H1 (cell line): Measurements from ENCODE around the gene TUBB1. TPM values are rescaled to one million over a fixed set of nuclear protein-coding genes. Genes with fewer than 3 reads are reported as not detected.

ENCODE experiments used
- CTCF ChIA-PET: fragments of 300-600 bp; sonication (Branson Sonifier 250); formaldehyde crosslinking; loops from one replicate; lab custom pipeline; 2021; ENCODE audit not compliant: partially characterized antibody; lab: Charles Lee
- POLR2A ChIA-PET: fragments of 300-600 bp; sonication (Branson Sonifier 250); formaldehyde crosslinking; loops from one replicate; lab custom pipeline; 2021; ENCODE audit warnings: inconsistent platforms; ENCODE audit not compliant: partially characterized antibody; lab: Charles Lee
- DNase-seq, 2 experiments: peaks; one replicate each; pipeline versions ENCODE4 v3.0.0 to v3.0.0-alpha.2; 2010 to 2022; ENCODE audit warnings: low spot score in 2 of 2, low read depth in 1 of 2, mixed read lengths in 1 of 2
- FAIRE-seq: peaks from 2 replicates; lab custom pipeline; 2011; peaks lifted over from hg19 to GRCh38; lab: Jason Lieb, UNC
- H2AFZ ChIP-seq: 2 replicates; pipeline ENCODE4 v1.8.1; 2012; ENCODE audit warnings: low read length, inconsistent platforms
- H2AK5ac ChIP-seq: 2 replicates; pipeline ENCODE4 v1.6.1; 2013; ENCODE audit warnings: low read depth, low read length
- H2BK120ac ChIP-seq: replicated peaks from 2 replicates; pipeline ENCODE3; 2013; ENCODE audit warnings: low read depth, low read length, inconsistent platforms
- H2BK12ac ChIP-seq: 2 replicates; pipeline ENCODE4 v1.6.1; 2013; ENCODE audit warnings: low read depth, low read length
- H2BK15ac ChIP-seq: 2 replicates; pipeline ENCODE4 v1.6.1; 2013; ENCODE audit warnings: low read length
- H2BK20ac ChIP-seq: 2 replicates; pipeline ENCODE4 v1.6.1; 2013; ENCODE audit warnings: low read length
- H2BK5ac ChIP-seq: 2 replicates; pipeline ENCODE4 v1.6.1; 2013; ENCODE audit warnings: low read depth, low read length
- H3K14ac ChIP-seq: 2 replicates; pipeline ENCODE4 v1.6.1; 2013; ENCODE audit warnings: inconsistent platforms; ENCODE audit not compliant: insufficient read length
- H3K18ac ChIP-seq: 2 replicates; pipeline ENCODE4 v1.6.1; 2013; ENCODE audit warnings: low read length; ENCODE audit errors: extremely low read depth
- H3K23ac ChIP-seq: 2 replicates; pipeline ENCODE4 v1.6.1; 2013; ENCODE audit warnings: inconsistent platforms; ENCODE audit not compliant: insufficient read length
- H3K23me2 ChIP-seq: 2 replicates; pipeline ENCODE4 v1.6.1; 2013; ENCODE audit warnings: low read depth, low read length
- H3K27ac ChIP-seq: 2 replicates; pipeline ENCODE4 v1.6.1; 2011; ENCODE audit warnings: low read depth, low read length, inconsistent platforms
- H3K27me3 ChIP-seq, 4 experiments: replicated peaks in 1 of 4; 1 replicate in 1 of 4; 2 replicates in 3 of 4; pipeline versions ENCODE4 v1.6.1 to v1.8.1; 2011 to 2013; ENCODE audit warnings: low read length in 3 of 4, mild to moderate bottlenecking in 3 of 4, inconsistent platforms in 2 of 4, mixed read lengths in 2 of 4, moderate library complexity in 1 of 4; ENCODE audit not compliant: control insufficient read depth in 3 of 4, insufficient read depth in 3 of 4; ENCODE audit errors: extremely low read depth in 1 of 4
- H3K36me3 ChIP-seq, 4 experiments: 2 replicates each; pipeline versions ENCODE4 v1.6.1 to v1.8.1; 2011 to 2013; ENCODE audit warnings: mild to moderate bottlenecking in 4 of 4, low read length in 3 of 4, moderate library complexity in 2 of 4, control low read depth in 1 of 4, inconsistent platforms in 1 of 4; ENCODE audit not compliant: insufficient read depth in 4 of 4, control insufficient read depth in 2 of 4
- H3K4ac ChIP-seq: replicated peaks from 2 replicates; pipeline ENCODE3; 2013; ENCODE audit warnings: low read length, low read depth, mixed read lengths, inconsistent platforms; ENCODE audit not compliant: insufficient read length
- H3K4me1 ChIP-seq, 4 experiments: replicated peaks in 1 of 4; 1 replicate in 1 of 4; 2 replicates in 3 of 4; pipeline versions ENCODE4 v1.6.1 to v1.8.1; 2011 to 2013; ENCODE audit warnings: low read length in 3 of 4, inconsistent platforms in 2 of 4, mixed read lengths in 1 of 4; ENCODE audit not compliant: insufficient read depth in 4 of 4, control insufficient read depth in 3 of 4
- H3K4me2 ChIP-seq, 2 experiments: 2 replicates each; pipeline versions ENCODE4 v1.6.1 to v1.8.1; 2011 to 2013; ENCODE audit warnings: low read depth in 2 of 2, low read length in 2 of 2, control low read depth in 1 of 2, inconsistent platforms in 1 of 2, mild to moderate bottlenecking in 1 of 2; ENCODE audit not compliant: insufficient read depth in 1 of 2
- H3K4me3 ChIP-seq, 4 experiments: fragments of 200-600, 300-600 bp in 1 of 4; sonication (generic), shearing (Covaris generic), sonication (Bioruptor Twin) in 1 of 4; 2 replicates each; pipeline versions ENCODE4 v1.5.1 to v1.8.1; 2011 to 2016; ENCODE audit warnings: low read length in 4 of 4, low read depth in 3 of 4, control low read depth in 2 of 4, inconsistent platforms in 2 of 4, mild to moderate bottlenecking in 2 of 4, mixed read lengths in 1 of 4, moderate library complexity in 1 of 4; ENCODE audit not compliant: insufficient read depth in 2 of 4; ENCODE audit errors: extremely low read depth in 1 of 4
- H3K56ac ChIP-seq: replicated peaks from 2 replicates; pipeline ENCODE3; 2013; ENCODE audit warnings: low read depth, mild to moderate bottlenecking, mixed read lengths, low read length, inconsistent platforms; ENCODE audit not compliant: insufficient read length
- H3K79me1 ChIP-seq: 2 replicates; pipeline ENCODE4 v1.6.1; 2013; ENCODE audit warnings: low read depth, low read length, control low read depth
- H3K79me2 ChIP-seq, 2 experiments: 2 replicates each; pipeline versions ENCODE4 v1.6.1 to v1.8.1; 2012 to 2013; ENCODE audit warnings: low read length in 2 of 2, mild to moderate bottlenecking in 2 of 2, inconsistent platforms in 1 of 2; ENCODE audit not compliant: insufficient read depth in 2 of 2, control insufficient read depth in 1 of 2
- H3K9ac ChIP-seq, 4 experiments: replicated peaks in 1 of 4; 1 replicate in 1 of 4; 2 replicates in 3 of 4; pipeline versions ENCODE4 v1.6.1 to v1.8.1; 2011 to 2013; ENCODE audit warnings: low read depth in 3 of 4, low read length in 3 of 4, control low read depth in 2 of 4, mild to moderate bottlenecking in 2 of 4, moderate library complexity in 2 of 4, inconsistent platforms in 1 of 4; ENCODE audit errors: extremely low read depth in 1 of 4
- H3K9me3 ChIP-seq, 2 experiments: 2 replicates each; pipeline versions ENCODE4 v1.6.1 to v1.8.1; 2012 to 2013; ENCODE audit warnings: mild to moderate bottlenecking in 2 of 2, moderate library complexity in 2 of 2, control low read depth in 1 of 2, inconsistent platforms in 1 of 2, low read depth in 1 of 2, low read length in 1 of 2, mixed read lengths in 1 of 2; ENCODE audit not compliant: insufficient read depth in 2 of 2
- H4K20me1 ChIP-seq, 2 experiments: replicated peaks in 1 of 2; 2 replicates each; pipeline versions ENCODE3 to v1.8.1; 2011 to 2013; ENCODE audit warnings: inconsistent platforms in 2 of 2, low read length in 2 of 2, mild to moderate bottlenecking in 1 of 2; ENCODE audit not compliant: insufficient read depth in 2 of 2, control insufficient read depth in 1 of 2
- H4K5ac ChIP-seq: 2 replicates; pipeline ENCODE4 v1.6.1; 2013; ENCODE audit warnings: low read length, low read depth, mixed read lengths, inconsistent platforms; ENCODE audit not compliant: insufficient read length
- H4K8ac ChIP-seq: 2 replicates; pipeline ENCODE4 v1.8.0; 2013; ENCODE audit warnings: mild to moderate bottlenecking, moderate library complexity, low read length, inconsistent platforms; ENCODE audit not compliant: insufficient read depth; ENCODE audit errors: extremely low read depth
- H4K91ac ChIP-seq: replicated peaks from 2 replicates; pipeline ENCODE3; 2013; ENCODE audit warnings: low read length, mixed read lengths, inconsistent platforms; ENCODE audit not compliant: insufficient read length
- CHD2 ChIP-seq: IDR thresholded peaks from 2 replicates; pipeline ENCODE4 v1.6.1; 2012; ENCODE audit warnings: low read length, improper control_type of control experiment
- EZH2 ChIP-seq: fragments of 200-600 bp; sonication (generic); IDR thresholded peaks from 2 replicates; pipeline ENCODE4 v1.7.1; 2012; ENCODE audit warnings: low read depth, mild to moderate bottlenecking, moderate library complexity, low read length, inconsistent platforms; ENCODE audit not compliant: severe bottlenecking
- SP4 ChIP-seq: IDR thresholded peaks from 2 replicates; pipeline ENCODE4 v1.6.1; 2012; ENCODE audit warnings: low read length, inconsistent platforms
- TAF7 ChIP-seq: optimal IDR thresholded peaks from 2 replicates; pipeline ENCODE3; 2011; ENCODE audit warnings: low read depth, mild to moderate bottlenecking, inconsistent platforms, low read length, moderate library complexity, borderline replicate concordance
- TBP ChIP-seq: IDR thresholded peaks from 2 replicates; pipeline ENCODE4 v1.6.1; 2011; ENCODE audit warnings: low read depth, low read length, improper control_type of control experiment
- TEAD4 ChIP-seq: IDR thresholded peaks from 2 replicates; pipeline ENCODE4 v1.6.1; 2012; ENCODE audit warnings: low read depth, low read length, inconsistent platforms, mixed read lengths
- WGBS, 2 experiments: shearing (Covaris generic) in 1 of 2; methylation state at CpG; one replicate each; pipeline versions ENCODE4 v1.1.6 to v1.1.7; 2013 to 2015; ENCODE audit warnings: low lambda C conversion rate in 2 of 2, mixed read lengths in 2 of 2, inconsistent platforms in 1 of 2, low coverage in 1 of 2, missing lambda C conversion rate in 1 of 2; ENCODE audit not compliant: insufficient replicate concordance in 2 of 2, insufficient coverage in 1 of 2, insufficient read length in 1 of 2; ENCODE audit errors: extremely low coverage in 1 of 2, missing lambda C conversion rate in 1 of 2; 5-methylcytosine and 5-hydroxymethylcytosine counted together
- polyA plus RNA-seq, 7 experiments: library from polyadenylated mRNA; depleted of rRNA in 3 of 7; stranded (reverse) in 5 of 7; unstranded in 2 of 7; fragments of >200 nt in 5 of 7; fragments of 200-250 nt in 2 of 7; gene quantifications; 1 replicate in 5 of 7; 2 replicates in 1 of 7; 4 replicates in 1 of 7; pipeline versions ENCODE4 v1.2.1 to v1.2.3, GENCODE V29; 2011 to 2013; ENCODE audit warnings: missing spikeins in 2 of 7, mixed read lengths in 2 of 7
- total RNA-seq: library from RNA; stranded (reverse); fragmentation: NEBNext Ultra II Directional; extraction: Animal tissue kit (Norgen Biotek cat#: 25700); gene quantifications from 2 replicates; pipeline ENCODE4 v1.2.1, GENCODE V29; 2021
- TF ChIP-seq, protein P1 (sequence below), 3 experiments: IDR thresholded peaks; 1 replicate in 2 of 3; 2 replicates in 1 of 3; pipeline versions ENCODE4 v1.5.1 to v1.6.1; 2011; ENCODE audit warnings: low read length in 3 of 3, mild to moderate bottlenecking in 3 of 3, inconsistent platforms in 2 of 3, low read depth in 1 of 3, moderate library complexity in 1 of 3; ENCODE audit not compliant: insufficient read depth in 1 of 3; ENCODE audit errors: control extremely low read depth in 1 of 3

TUBB1 gene
- total and polyA plus RNA-seq, 2 of the 8 experiments (the other 6 are each of a cell fraction or from before 2014, with no cell fraction given), result not detected

- no peak overlapping the region for H4K5ac ChIP-seq
- H3K14ac ChIP-seq, result no peak overlapping the region
- no peak overlapping the region for H3K4ac ChIP-seq
- no peak overlapping the region for H3K4me2 ChIP-seq
- H3K4me3 ChIP-seq, result no peak overlapping the region
- POLR2A ChIA-PET, result interaction anchor here (1.1 to 3.8 kb wide), 3 partner anchors 10 to 81 kb away, joined by 3 to 28 read pairs (median 3); partner anchors contain the start of gene ATP5F1E
- H3K79me1 ChIP-seq, result peaks cover 3% of the 10 kb centered on the region; the same call in 1 of the 2 replicates
- no peak overlapping the region for H3K23ac ChIP-seq
- no peak overlapping the region for H2BK12ac ChIP-seq
- DNase-seq, result no peak
- H2BK15ac ChIP-seq, result no peak overlapping the region
- H3K27ac ChIP-seq, result no peak overlapping the region
- peaks cover under 1 to 5% of the 10 kb centered on the region in 2 experiments for H4K20me1 ChIP-seq
- no peak overlapping the region for H2BK5ac ChIP-seq
- CTCF ChIA-PET, result interaction anchor here (0.6 kb wide), 1 partner anchor 11 kb away, joined by 3 read pairs; no protein-coding TSS in a partner anchor
- H3K9ac ChIP-seq, result no peak overlapping the region; a peak in 1 of 7 replicates
- no peak overlapping the region for H2BK120ac ChIP-seq
- peaks cover 0 to 12% (median 4%) of the 10 kb centered on the region in 4 experiments; a peak in 4 of 8 replicates for H3K36me3 ChIP-seq
- FAIRE-seq, result no peak
- no peak overlapping the region for H4K8ac ChIP-seq
- peaks cover 0 to 2% (median 0%) of the 10 kb centered on the region in 4 experiments; a peak in 3 of 7 replicates for H3K4me1 ChIP-seq
- no peak overlapping the region for H2AFZ ChIP-seq
- H3K23me2 ChIP-seq, result peaks cover 2% of the 10 kb centered on the region; the same call in 1 of the 2 replicates
- H4K91ac ChIP-seq, result no peak overlapping the region
- no peak overlapping the region for H3K18ac ChIP-seq
- no peak overlapping the region for H2AK5ac ChIP-seq
- H2BK20ac ChIP-seq, result no peak overlapping the region
- WGBS, 2 experiments, result 91% methylated on average over 15 of the region's 15 CpGs; no CpG with 5 or more reads in 1 of the 2 experiments
- H3K56ac ChIP-seq, result no peak overlapping the region
- H3K27me3 ChIP-seq, result peaks cover 0 to 4% (median 2%) of the 10 kb centered on the region in 4 experiments; a peak in 1 of 7 replicates
- H3K79me2 ChIP-seq, result no peaks in the 10 kb centered on the region
- no peaks in the 10 kb centered on the region for H3K9me3 ChIP-seq
- TF ChIP-seq SP4 (no peak), CHD2 (no peak), TAF7 (no peak), TBP (no peak), EZH2 (no peak), TEAD4 (no peak)
- TF ChIP-seq, protein P1, sequence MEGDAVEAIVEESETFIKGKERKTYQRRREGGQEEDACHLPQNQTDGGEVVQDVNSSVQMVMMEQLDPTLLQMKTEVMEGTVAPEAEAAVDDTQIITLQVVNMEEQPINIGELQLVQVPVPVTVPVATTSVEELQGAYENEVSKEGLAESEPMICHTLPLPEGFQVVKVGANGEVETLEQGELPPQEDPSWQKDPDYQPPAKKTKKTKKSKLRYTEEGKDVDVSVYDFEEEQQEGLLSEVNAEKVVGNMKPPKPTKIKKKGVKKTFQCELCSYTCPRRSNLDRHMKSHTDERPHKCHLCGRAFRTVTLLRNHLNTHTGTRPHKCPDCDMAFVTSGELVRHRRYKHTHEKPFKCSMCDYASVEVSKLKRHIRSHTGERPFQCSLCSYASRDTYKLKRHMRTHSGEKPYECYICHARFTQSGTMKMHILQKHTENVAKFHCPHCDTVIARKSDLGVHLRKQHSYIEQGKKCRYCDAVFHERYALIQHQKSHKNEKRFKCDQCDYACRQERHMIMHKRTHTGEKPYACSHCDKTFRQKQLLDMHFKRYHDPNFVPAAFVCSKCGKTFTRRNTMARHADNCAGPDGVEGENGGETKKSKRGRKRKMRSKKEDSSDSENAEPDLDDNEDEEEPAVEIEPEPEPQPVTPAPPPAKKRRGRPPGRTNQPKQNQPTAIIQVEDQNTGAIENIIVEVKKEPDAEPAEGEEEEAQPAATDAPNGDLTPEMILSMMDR (IDR thresholded peaks at IDR 0.05; ENCODE audit: control extremely low read depth in 1 of 3, insufficient read depth in 1 of 3, low read depth in 1 of 3, low read length in 3 of 3), result no peak
These were observed 3.5 kb downstream of the TUBB1 start for GRCh38 chr20:59022754-59023153.
